HG02943 (cell line): ENCODE data around the gene ARSI.

Experiments
- ATAC-seq: cut with Tn5 transposase; IDR thresholded peaks from one replicate; pipeline ENCODE4 v1.9.1; 2021; ENCODE audit warnings: mild to moderate bottlenecking, low read depth, moderate library complexity; ENCODE audit not compliant: unreplicated experiment

The ARSI gene

GRCh38 chr5:150328515-150328914, 25.8 kb upstream of the ARSI start:
- no peak for ATAC-seq

GRCh38 chr5:150327139-150327538, 24.4 kb upstream of the ARSI start:
- no peak for ATAC-seq

- no peak for ATAC-seq
These were observed 24.0 kb upstream of the ARSI start for GRCh38 chr5:150326707-150327106.

- ATAC-seq = no peak
These were observed 22.7 kb upstream of the ARSI start for GRCh38 chr5:150325426-150325825.

GRCh38 chr5:150323819-150324218, 21.1 kb upstream of the ARSI start:
- no peak for ATAC-seq

- no peak for ATAC-seq
These were observed 20.4 kb upstream of the ARSI start for GRCh38 chr5:150323092-150323491.

- ATAC-seq = no peak
These were observed 19.5 kb upstream of the ARSI start for GRCh38 chr5:150322202-150322601.

GRCh38 chr5:150321784-150322183, 19.1 kb upstream of the ARSI start:
- no peak for ATAC-seq

GRCh38 chr5:150321211-150321610, 18.5 kb upstream of the ARSI start:
- no peak for ATAC-seq

- ATAC-seq = no peak
These were observed 17.4 kb upstream of the ARSI start for GRCh38 chr5:150320044-150320613.

- no peak for ATAC-seq
These were observed 16.7 kb upstream of the ARSI start for GRCh38 chr5:150319484-150319790.

- ATAC-seq = no peak
These were observed 16.1 kb upstream of the ARSI start for GRCh38 chr5:150318613-150319483.

- ATAC-seq = no peak
These were observed 14.6 kb upstream of the ARSI start for GRCh38 chr5:150317048-150318003.

GRCh38 chr5:150316320-150316719, 13.6 kb upstream of the ARSI start:
- no peak for ATAC-seq

- no peak for ATAC-seq
These were observed 12.5 kb upstream of the ARSI start for GRCh38 chr5:150315245-150315644.

- ATAC-seq = no peak
These were observed 11.4 kb upstream of the ARSI start for GRCh38 chr5:150313921-150314716.

- ATAC-seq = no peak
These were observed 10.8 kb upstream of the ARSI start for GRCh38 chr5:150313501-150313900.

GRCh38 chr5:150312518-150312917, 9.8 kb upstream of the ARSI start:
- no peak for ATAC-seq

- no peak for ATAC-seq
These were observed 8.4 kb upstream of the ARSI start for GRCh38 chr5:150311015-150311692.

GRCh38 chr5:150310246-150310645, 7.5 kb upstream of the ARSI start:
- no peak for ATAC-seq
